Prostate gland (tissue), 2 donors: Measurements from ENCODE around the gene PDE9A.

Experiments used
- CTCF ChIP-seq, 4 experiments: fragments of 200-600 bp in 2 of 4; fragments of 450-650 bp in 2 of 4; sonication (generic) in 2 of 4; IDR thresholded peaks; 1 replicate in 3 of 4; 2 replicates in 1 of 4; pipeline ENCODE4 v1.5.1; 2016 to 2019; ENCODE audit warnings: antibody characterized with exemption in 4 of 4, mild to moderate bottlenecking in 2 of 4, moderate library complexity in 2 of 4
- POLR2A ChIP-seq: fragments of 450-650 bp; IDR thresholded peaks from one replicate; pipeline ENCODE4 v1.6.1; 2016; ENCODE audit warnings: antibody characterized with exemption, mild to moderate bottlenecking
- POLR2AphosphoS5 ChIP-seq: sonication (generic); formaldehyde crosslinking; IDR thresholded peaks from one replicate; pipeline ENCODE4 v1.6.1; 2017; ENCODE audit warnings: antibody characterized with exemption

DNA sequence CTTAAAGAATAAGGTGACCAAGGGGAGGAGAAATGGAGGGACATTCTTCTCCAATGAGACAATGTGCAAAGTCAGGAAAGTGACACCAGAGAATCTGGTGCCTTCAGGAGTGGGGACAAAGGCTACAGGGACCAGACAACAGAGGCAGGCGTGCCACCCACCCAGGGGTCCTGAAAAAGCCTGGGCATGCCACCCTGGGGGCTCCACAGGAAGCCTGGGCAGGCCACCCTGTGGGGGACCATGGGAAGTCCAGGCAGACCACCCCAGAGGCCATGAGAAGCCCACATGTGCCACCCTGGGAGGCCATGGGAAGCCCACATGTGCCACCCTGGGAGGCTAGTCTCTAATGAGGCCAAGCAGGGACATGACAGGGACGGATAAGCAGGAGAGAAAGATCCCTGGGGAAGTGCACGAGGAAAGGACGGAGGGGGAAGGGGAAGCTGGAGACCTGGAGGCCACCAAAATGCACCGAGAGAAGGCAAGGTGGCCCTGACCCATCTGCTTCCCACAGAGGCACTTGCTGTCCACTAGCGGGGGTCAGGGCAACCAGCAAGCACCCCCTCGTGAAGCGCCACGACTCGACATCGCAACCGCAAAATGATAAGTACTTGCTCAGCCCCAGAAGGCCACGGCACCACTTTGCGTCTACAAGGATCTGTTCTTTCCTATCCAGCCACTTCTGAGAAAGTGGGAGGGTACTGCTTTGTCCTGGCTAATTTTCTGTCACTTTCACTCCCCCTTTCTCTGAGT is 7.2 kb upstream of the PDE9A start:
- TF ChIP-seq CTCF (IDR thresholded peaks at IDR 0.05) = no peak
- no peak for TF ChIP-seq POLR2A
- no peak for TF ChIP-seq POLR2AphosphoS5
